SH-SY5Y (cell line): Measurements from ENCODE around the gene PCNX1.

Source experiments
- GATA2 ChIP-seq: IDR thresholded peaks from 2 replicates; pipeline ENCODE4 v1.6.1; 2011; ENCODE audit warnings: mild to moderate bottlenecking, low read depth, low read length
- GATA3 ChIP-seq: IDR thresholded peaks from 2 replicates; pipeline ENCODE4 v1.6.1; 2011; ENCODE audit warnings: low read depth, mild to moderate bottlenecking, low read length, moderate library complexity

- TF ChIP-seq GATA3, result no peak
- no peak for TF ChIP-seq GATA2
Measured at GRCh38 chr14:70886421-70887206, 20.6 kb upstream of the PCNX1 start.
